DOHH2 (cell line): ENCODE measurements around the gene GPRC5D.

Experiments
- H3F3A ChIP-seq: fragments of 200-600 bp; sonication (generic), shearing (Covaris generic); 2 replicates; pipeline ENCODE4 v1.6.0; 2016; ENCODE audit warnings: antibody characterized with exemption, mild to moderate bottlenecking; ENCODE audit not compliant: control insufficient read depth, insufficient read depth
- H3K27ac ChIP-seq: fragments of 200-600 bp; sonication (generic); 2 replicates; pipeline ENCODE4 v1.5.1; 2014; ENCODE audit warnings: low read depth, mild to moderate bottlenecking, low read length, moderate library complexity
- H3K27me3 ChIP-seq: fragments of 200-600 bp; sonication (generic); 2 replicates; pipeline ENCODE4 v1.6.1; 2014; ENCODE audit warnings: mild to moderate bottlenecking, low read length, mixed read lengths; ENCODE audit not compliant: control insufficient read depth
- H3K36me3 ChIP-seq: fragments of 200-600 bp; sonication (generic); 2 replicates; pipeline ENCODE4 v1.6.1; 2014; ENCODE audit warnings: mild to moderate bottlenecking, low read length, moderate library complexity, mixed read lengths; ENCODE audit not compliant: control insufficient read depth
- H3K4me1 ChIP-seq: fragments of 200-600 bp; sonication (generic); 2 replicates; pipeline ENCODE4 v1.6.1; 2014; ENCODE audit warnings: mild to moderate bottlenecking, low read length, mixed read lengths; ENCODE audit not compliant: control insufficient read depth
- H3K4me2 ChIP-seq: fragments of 200-600 bp; sonication (generic); 2 replicates; pipeline ENCODE4 v1.6.0; 2014; ENCODE audit warnings: mild to moderate bottlenecking, low read length, moderate library complexity
- H3K4me3 ChIP-seq: fragments of 200-600 bp; sonication (generic); 2 replicates; pipeline ENCODE4 v1.5.1; 2014; ENCODE audit warnings: mild to moderate bottlenecking, low read length, mixed read lengths
- H3K79me2 ChIP-seq: fragments of 200-600 bp; sonication (generic); 2 replicates; pipeline ENCODE4 v1.6.1; 2014; ENCODE audit warnings: mild to moderate bottlenecking, low read length, mixed read lengths; ENCODE audit not compliant: control insufficient read depth
- H3K9me2 ChIP-seq: fragments of 200-600 bp; sonication (generic); replicated peaks from 2 replicates; pipeline ENCODE4 v1.6.1; 2014; ENCODE audit warnings: mild to moderate bottlenecking, low read length, mixed read lengths; ENCODE audit not compliant: control insufficient read depth
- H3K9me3 ChIP-seq: fragments of 200-600 bp; sonication (generic); 2 replicates; pipeline ENCODE4 v1.6.1; 2014; ENCODE audit warnings: antibody characterized with exemption, low read length, mixed read lengths; ENCODE audit not compliant: control insufficient read depth, insufficient read depth
- H4K20me1 ChIP-seq: fragments of 200-600 bp; sonication (generic); 2 replicates; pipeline ENCODE4 v1.6.0; 2014; ENCODE audit warnings: low read depth, mild to moderate bottlenecking, antibody characterized with exemption, low read length, moderate library complexity; ENCODE audit not compliant: control insufficient read depth, insufficient read depth
- CTCF ChIP-seq: fragments of 200-600 bp; sonication (generic); IDR thresholded peaks from one replicate; pipeline ENCODE4 v1.5.1; 2014; ENCODE audit warnings: antibody characterized with exemption, mild to moderate bottlenecking, low read depth, low read length; ENCODE audit not compliant: poor library complexity, severe bottlenecking
- EZH2phosphoT487 ChIP-seq: fragments of 200-600 bp; sonication (generic); IDR thresholded peaks from 2 replicates; pipeline ENCODE4 v1.6.1; 2017; ENCODE audit warnings: borderline replicate concordance, mild to moderate bottlenecking, antibody characterized with exemption, low read length, moderate library complexity, mixed read lengths

GPRC5D gene

DNA sequence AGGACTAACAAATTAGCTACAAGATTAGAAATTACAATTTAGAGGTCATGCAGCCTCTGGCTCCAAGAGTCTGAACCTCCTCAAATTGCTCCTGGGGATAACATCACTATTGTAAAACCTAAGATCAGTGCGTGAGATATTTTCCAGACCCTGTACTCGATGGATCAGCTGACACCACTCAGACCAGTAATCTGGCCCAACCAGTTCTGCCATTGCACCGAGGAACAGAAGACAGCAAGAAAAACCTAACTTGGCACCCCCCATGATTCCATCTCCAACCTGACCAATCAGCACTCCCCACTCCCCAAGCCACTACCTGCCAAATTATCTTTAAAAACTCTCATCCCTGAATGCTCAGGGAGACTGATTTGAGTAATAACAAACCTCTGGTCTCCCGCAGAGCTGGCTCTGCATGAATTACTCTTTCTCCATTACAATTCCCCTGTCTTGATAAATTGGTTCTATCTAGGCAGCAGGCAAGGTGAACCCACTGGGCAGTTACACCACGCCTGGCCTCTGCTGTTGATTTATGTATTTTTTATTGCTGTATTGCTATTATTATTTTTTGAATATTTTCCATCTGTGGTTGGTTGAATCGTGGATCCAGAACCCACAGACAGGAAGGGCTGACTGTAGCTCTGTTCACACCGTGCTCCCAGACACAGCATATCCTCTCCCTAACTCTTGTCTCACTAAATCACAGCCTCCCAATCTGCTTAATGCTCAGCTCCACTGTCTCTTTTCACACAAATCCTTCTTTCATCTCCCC is 38.9 kb upstream of the GPRC5D start:
- Histone ChIP-seq H4K20me1 (no peaks in the 10 kb centered on the region), H3K4me2 (no peak overlapping the region), H3K36me3 (no peaks in the 10 kb centered on the region), H3K27ac (no peak overlapping the region), H3K9me2 (no peaks in the 10 kb centered on the region), H3K27me3 (peaks cover 26% of the 10 kb centered on the region), H3K4me1 (no peaks in the 10 kb centered on the region), H3F3A (no peaks in the 10 kb centered on the region), H3K9me3 (no peaks in the 10 kb centered on the region), H3K4me3 (no peak overlapping the region), H3K79me2 (no peaks in the 10 kb centered on the region)
- TF ChIP-seq CTCF = no peak
- no peak for TF ChIP-seq EZH2phosphoT487

DNA sequence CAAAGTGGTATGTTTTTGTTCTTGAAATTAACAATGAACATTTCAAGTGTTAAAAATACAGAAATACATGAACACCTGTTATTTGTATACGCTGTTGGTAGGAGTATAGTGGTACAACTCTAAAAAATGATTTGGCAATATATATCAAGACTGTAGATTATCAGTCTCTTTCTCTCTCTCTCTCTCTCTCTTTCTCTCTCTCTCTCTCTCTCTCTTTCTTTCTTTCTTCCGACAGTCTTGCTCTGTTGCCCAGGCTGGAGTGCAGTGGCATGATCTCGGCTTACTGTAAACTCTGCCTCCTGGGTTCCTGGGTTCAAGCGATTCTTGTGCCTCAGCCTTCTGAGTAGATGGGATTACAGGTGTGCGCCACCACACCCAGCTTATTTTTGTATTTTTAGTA is 35.5 kb upstream of the GPRC5D start:
- Histone ChIP-seq H3F3A (no peaks in the 10 kb centered on the region), H3K79me2 (no peaks in the 10 kb centered on the region), H4K20me1 (no peaks in the 10 kb centered on the region), H3K27ac (no peak overlapping the region), H3K9me2 (no peaks in the 10 kb centered on the region), H3K4me1 (no peaks in the 10 kb centered on the region), H3K9me3 (no peaks in the 10 kb centered on the region), H3K36me3 (no peaks in the 10 kb centered on the region), H3K27me3 (peaks cover 9% of the 10 kb centered on the region), H3K4me2 (no peak overlapping the region), H3K4me3 (no peak overlapping the region)
- TF ChIP-seq EZH2phosphoT487 (no peak), CTCF (no peak)

- no peaks in the 10 kb centered on the region for H3K9me2 ChIP-seq
- H3F3A ChIP-seq = no peaks in the 10 kb centered on the region
- no peaks in the 10 kb centered on the region for H3K36me3 ChIP-seq
- no peak overlapping the region for H3K27ac ChIP-seq
- no peaks in the 10 kb centered on the region for H4K20me1 ChIP-seq
- no peak overlapping the region for H3K4me3 ChIP-seq
- H3K4me2 ChIP-seq = no peak overlapping the region
- TF ChIP-seq CTCF = no peak
- no peak for TF ChIP-seq EZH2phosphoT487
- H3K27me3 ChIP-seq = peaks cover 9% of the 10 kb centered on the region
- no peaks in the 10 kb centered on the region for H3K79me2 ChIP-seq
- no peaks in the 10 kb centered on the region for H3K9me3 ChIP-seq
- H3K4me1 ChIP-seq = no peaks in the 10 kb centered on the region
These were observed 34.9 kb upstream of the GPRC5D start for GRCh38 chr12:12986775-12987331.
